ENCODE results near the gene SLC41A1.

SLC41A1 gene

DNA sequence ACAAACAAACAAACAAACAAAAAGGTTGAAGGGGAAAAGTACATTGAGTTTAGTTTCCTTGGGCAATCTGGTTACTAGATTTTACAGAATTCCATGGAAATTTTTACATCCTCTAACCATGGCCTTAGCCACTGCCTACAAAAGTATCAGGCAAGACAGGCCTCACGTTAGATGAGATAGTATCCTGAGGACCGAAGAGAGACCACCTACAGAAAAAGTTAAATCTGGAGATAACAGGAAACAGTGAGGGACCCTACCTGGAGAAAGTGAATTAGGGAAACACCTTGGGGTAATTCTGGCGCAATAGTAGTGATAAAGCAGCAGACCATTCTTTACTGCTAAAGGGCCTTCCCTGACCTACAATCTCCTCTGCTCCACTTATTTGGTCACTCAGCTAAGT lies 46.4 kb downstream of the SLC41A1 start:
- no peak for DNase-seq (ENCODE audit: low read depth)
- TF ChIP-seq, protein P1, sequence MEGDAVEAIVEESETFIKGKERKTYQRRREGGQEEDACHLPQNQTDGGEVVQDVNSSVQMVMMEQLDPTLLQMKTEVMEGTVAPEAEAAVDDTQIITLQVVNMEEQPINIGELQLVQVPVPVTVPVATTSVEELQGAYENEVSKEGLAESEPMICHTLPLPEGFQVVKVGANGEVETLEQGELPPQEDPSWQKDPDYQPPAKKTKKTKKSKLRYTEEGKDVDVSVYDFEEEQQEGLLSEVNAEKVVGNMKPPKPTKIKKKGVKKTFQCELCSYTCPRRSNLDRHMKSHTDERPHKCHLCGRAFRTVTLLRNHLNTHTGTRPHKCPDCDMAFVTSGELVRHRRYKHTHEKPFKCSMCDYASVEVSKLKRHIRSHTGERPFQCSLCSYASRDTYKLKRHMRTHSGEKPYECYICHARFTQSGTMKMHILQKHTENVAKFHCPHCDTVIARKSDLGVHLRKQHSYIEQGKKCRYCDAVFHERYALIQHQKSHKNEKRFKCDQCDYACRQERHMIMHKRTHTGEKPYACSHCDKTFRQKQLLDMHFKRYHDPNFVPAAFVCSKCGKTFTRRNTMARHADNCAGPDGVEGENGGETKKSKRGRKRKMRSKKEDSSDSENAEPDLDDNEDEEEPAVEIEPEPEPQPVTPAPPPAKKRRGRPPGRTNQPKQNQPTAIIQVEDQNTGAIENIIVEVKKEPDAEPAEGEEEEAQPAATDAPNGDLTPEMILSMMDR (IDR thresholded peaks at IDR 0.05; ENCODE audit: low read depth, low read length, missing control alignments): no peak
- no peak overlapping the region for H3K4me3 ChIP-seq (ENCODE audit: low read depth, low read length)
- in situ Hi-C loops (cut with HindIII; ENCODE audit: low sequenced_read_pairs): no loop called here

- H3K4me3 ChIP-seq (ENCODE audit: low read depth, low read length): no peak overlapping the region
- TF ChIP-seq, protein P1 (IDR thresholded peaks at IDR 0.05; ENCODE audit: low read depth, low read length, missing control alignments): no peak
- no peak for DNase-seq (ENCODE audit: low read depth)
- in situ Hi-C loops (cut with HindIII; ENCODE audit: low sequenced_read_pairs): no loop called here
Measured at GRCh38 chr1:205766038-205766437, 47.0 kb downstream of the SLC41A1 start.

DNA sequence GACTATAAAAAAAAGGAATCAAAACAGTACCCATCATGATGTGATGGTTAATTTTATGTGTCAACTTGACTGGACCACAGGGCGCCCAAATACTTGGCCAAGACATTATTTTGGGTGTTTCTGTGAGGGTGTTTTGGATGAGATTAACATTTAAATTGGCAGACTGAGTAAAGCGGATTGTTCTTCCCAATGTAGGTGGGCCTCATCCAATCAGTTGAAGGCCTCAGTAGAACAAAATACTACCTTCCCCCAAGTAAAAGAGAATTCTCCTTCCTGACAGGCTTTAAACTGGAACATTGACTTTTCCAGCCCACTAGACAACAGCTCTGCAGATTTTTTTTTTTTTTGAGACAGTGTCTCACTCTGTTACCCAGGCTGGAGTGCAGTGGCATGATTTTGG lies 48.4 kb downstream of the SLC41A1 start:
- no peak for DNase-seq (ENCODE audit: low read depth)
- in situ Hi-C loops (cut with HindIII; ENCODE audit: low sequenced_read_pairs): no loop called here
- no peak overlapping the region for H3K4me3 ChIP-seq (ENCODE audit: low read depth, low read length)
- TF ChIP-seq, protein P1 (IDR thresholded peaks at IDR 0.05; ENCODE audit: low read depth, low read length, missing control alignments): no peak

DNA sequence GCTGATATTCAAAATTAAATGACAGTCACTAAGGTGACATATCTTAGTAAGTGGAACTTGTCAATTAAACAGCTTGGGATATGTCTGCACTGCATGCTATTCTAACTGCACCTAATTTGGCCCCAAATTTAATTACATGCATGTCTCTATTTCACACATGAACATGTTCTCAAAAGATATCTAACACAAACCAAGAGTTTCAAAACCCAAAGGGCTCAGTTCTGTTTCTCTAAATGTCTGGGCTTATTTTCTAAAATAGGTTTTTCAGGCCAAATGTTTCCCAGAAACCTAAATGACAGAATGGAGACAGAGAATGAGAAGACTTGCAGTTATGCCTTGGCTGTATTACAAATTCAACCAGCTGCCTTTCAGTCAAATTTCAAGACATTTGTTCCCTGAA lies 49.0 kb downstream of the SLC41A1 start:
- no peak overlapping the region for H3K4me3 ChIP-seq (ENCODE audit: low read depth, low read length)
- in situ Hi-C loops (cut with HindIII; ENCODE audit: low sequenced_read_pairs): no loop called here
- DNase-seq (ENCODE audit: low read depth): no peak
- TF ChIP-seq, protein P1 (IDR thresholded peaks at IDR 0.05; ENCODE audit: low read depth, low read length, missing control alignments): no peak

DNA sequence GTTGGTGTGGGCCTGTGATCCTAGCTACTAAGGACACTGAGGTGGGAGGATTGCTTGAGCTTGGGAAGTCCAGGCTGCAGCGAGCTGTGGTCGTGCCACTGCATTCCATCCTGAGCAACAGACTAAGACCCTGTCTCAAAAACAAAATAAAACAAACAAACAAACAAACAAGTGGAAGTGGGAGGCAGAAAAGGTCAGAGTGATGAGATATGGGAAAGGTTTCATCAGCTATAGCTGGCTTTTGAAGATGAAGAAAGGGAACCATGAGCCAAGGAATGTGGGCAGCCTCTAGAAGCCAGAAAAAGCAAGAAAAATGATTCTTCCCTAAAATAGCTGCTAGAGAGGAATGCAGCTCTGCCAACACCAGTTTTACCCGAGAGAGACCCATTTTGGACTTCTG lies 52.4 kb downstream of the SLC41A1 start:
- TF ChIP-seq, protein P1 (IDR thresholded peaks at IDR 0.05; ENCODE audit: low read depth, low read length, missing control alignments): no peak
- in situ Hi-C loops (cut with HindIII; ENCODE audit: low sequenced_read_pairs): no loop called here

GRCh38 chr1:205756552-205756951 lies 56.4 kb downstream of the SLC41A1 start:
- H3K4me3 ChIP-seq (ENCODE audit: low read depth, low read length): no peak overlapping the region
- DNase-seq (ENCODE audit: low read depth): no peak
- in situ Hi-C loops (cut with HindIII; ENCODE audit: low sequenced_read_pairs): no loop called here
- TF ChIP-seq, protein P1 (IDR thresholded peaks at IDR 0.05; ENCODE audit: low read depth, low read length, missing control alignments): no peak

More for the DNA sequence above, 52.4 kb downstream of the SLC41A1 start:
- no peak for DNase-seq (ENCODE audit: low read depth)
- H3K4me3 ChIP-seq (ENCODE audit: low read depth, low read length): no peak overlapping the region

DNA sequence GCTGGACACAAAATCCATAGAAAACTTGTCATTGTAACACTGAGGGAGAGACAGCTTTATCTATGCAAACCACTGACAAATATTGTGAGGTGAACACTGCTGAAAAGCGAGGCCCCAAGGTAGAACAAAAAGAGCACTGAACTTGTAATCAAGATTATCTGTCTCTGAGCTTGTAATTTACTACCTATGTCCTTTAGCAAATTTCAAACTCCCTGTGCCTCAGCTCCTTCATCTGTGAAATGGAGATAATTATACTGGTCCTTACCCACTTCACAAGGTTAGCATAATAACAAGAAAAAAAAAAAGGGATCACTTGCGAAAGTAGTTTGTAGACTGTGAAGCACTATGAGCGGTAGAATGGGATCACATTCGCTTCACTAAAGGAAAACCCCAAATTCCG lies 58.1 kb downstream of the SLC41A1 start:
- in situ Hi-C loops (cut with HindIII; ENCODE audit: low sequenced_read_pairs): no loop called here
- no peak for DNase-seq (ENCODE audit: low read depth)
- TF ChIP-seq, protein P1 (IDR thresholded peaks at IDR 0.05; ENCODE audit: low read depth, low read length, missing control alignments): no peak
- no peak overlapping the region for H3K4me3 ChIP-seq (ENCODE audit: low read depth, low read length)
